GM21576 (cell line): Measurements from ENCODE around the gene UNC5C.

Experiments used
- ATAC-seq: cut with Tn5 transposase; IDR thresholded peaks from one replicate; pipeline ENCODE4 v1.9.1; 2021; ENCODE audit warnings: mild to moderate bottlenecking, moderate library complexity; ENCODE audit not compliant: unreplicated experiment

The UNC5C gene

DNA sequence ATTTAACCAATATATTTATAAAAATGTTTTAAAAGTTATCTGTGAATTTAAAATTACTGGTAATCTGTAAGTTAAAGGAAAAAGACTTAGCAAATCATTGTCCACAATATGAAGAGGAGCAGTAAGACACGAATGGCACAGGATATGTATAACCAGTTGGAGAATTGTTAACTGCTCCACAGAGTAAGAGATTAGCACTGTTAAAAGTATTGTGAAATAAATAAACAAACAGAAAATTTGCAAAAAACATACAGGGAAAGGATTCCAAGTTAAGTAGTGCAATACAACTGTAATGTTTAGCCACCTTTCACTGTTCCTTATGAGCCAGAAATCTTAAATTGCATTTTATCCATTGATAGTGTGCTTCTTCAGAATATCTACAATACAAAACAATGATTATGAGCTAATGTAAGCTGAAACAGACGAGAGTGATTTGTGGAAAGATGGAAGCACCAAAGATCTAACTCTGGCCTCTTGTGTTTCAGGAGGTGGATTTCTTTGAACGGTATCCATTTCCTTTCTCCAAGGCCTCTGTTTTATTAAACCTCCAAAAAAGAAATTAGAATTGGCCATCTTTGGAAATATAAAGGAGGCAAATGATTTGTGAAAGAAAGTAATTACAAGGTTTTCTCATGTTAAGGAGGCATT, 188.4 kb downstream of the UNC5C start:
- ATAC-seq, result no peak

DNA sequence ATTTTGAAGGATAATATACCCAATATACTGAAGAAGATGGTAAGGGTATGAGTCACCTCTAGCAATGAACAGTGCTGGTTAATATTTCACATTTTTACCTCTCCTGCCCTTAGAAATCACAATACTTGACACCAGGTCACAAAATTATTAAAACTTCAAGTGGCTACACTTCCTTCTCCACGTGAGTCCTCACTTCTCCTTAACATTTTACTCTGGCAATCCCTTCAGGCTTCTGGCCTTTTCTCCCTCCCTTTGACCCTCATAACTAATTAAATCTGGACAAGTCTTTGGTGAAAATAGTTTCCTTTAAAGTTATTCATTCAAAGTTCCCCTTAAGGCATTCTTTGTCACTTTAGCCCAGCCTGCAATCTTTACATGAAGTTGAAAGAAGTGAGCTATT, 190.4 kb downstream of the UNC5C start:
- ATAC-seq, result no peak

GRCh38 chr4:95355021-95355420, 193.8 kb downstream of the UNC5C start:
- no peak for ATAC-seq

GRCh38 chr4:95348418-95348817, 200.4 kb downstream of the UNC5C start:
- no peak for ATAC-seq

DNA sequence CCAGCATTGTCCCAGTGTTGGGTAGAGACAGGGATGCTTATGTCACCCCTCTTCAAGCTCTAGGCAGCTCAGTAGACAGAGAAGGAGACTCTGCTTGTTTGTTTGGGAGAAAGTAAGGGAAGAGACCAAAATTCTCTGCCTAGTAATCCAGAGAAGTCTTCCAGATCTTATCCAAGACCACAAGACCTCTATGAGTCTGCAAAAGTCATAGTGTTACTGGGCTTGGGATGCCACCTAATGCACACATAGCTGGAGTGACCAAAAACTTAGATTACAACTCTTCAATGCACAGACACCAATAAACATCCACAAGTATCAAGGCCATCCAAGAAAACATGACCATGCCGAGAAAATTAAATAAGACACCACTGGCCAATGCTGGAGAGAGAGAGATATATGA, 205.5 kb downstream of the UNC5C start:
- ATAC-seq, result no peak

GRCh38 chr4:95340191-95340590, 208.6 kb downstream of the UNC5C start:
- ATAC-seq, result no peak

DNA sequence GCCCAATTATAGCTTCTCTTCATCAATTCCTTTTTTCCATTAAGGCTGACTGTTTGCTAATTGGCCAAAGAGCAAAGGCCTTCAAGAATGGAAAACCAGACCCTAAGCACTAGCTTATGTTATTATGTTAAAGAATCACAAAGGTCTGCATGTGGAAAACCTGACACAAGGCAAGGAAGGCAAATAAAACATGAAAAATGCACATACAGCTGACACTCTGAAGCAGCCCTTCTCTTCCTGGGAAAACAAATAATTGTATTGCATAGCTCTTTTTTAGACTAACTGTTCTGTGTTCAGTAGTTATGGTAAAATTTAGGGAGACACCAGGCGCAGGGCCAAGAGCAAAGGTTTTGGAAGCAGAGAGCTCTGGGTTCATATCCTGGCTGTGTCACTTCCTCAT, 223.1 kb downstream of the UNC5C start:
- no peak for ATAC-seq

DNA sequence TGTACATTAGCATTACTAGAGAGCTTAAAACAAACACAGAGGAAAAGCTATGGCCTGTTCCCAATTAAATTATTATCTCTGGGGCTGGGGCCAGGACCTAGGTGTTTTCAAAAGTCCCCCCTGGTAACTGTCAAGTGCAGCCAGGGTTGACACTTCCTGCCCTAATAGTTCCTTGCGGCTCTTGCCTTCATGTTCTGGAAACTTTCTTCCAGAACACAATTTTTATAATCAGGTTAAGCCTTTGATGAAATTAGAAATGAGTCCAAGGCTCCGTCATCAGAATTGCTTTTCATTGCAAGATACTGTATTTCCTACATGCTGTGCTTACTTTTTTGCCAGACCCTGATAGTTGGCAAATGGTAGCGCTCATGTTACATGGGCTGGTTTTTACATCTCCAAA, 229.6 kb downstream of the UNC5C start:
- ATAC-seq, result no peak

DNA sequence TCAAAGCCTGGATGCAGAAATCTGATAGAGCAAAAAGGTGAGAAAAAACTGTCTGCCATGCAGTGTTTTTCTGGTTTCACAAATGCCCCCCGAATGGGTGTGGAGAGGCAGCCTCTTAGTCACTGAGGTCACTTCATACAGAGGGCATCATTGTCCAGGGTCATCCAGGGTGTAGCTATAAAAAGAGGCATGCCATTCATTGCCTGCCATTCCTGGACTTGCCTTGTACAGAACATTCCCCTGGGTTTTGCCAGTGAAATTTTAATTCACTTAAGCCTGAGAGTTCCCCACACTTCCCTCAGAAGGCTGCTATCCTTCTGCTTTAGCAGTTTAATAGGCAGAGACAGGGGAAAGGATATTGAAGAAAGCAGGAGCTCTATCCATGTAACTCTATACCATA, 230.3 kb downstream of the UNC5C start:
- no peak for ATAC-seq

DNA sequence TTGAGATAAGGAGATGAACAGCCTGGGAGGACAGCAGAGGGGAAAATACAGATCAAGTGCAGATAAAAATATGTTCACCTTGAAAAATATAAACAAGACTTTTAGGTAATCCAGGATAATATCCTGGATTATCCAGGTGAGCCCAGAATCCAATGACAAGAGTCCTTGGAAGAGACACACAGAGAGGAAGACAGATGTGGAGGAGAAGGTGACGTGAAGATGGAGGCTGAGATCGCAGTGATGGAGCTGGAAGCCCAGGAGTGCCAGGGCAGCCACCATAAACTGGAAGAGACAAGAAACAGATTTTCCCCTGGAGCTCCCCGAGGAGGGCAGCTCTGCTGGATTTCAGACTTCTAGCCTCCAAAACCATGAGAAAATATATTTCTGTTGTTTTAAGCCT, 230.7 kb downstream of the UNC5C start:
- ATAC-seq, result no peak

- no peak for ATAC-seq
Observed at GRCh38 chr4:95317085-95317793, 231.5 kb downstream of the UNC5C start.

- no peak for ATAC-seq
Observed at GRCh38 chr4:95314573-95314972, 234.2 kb downstream of the UNC5C start.

- no peak for ATAC-seq
Observed at GRCh38 chr4:95304898-95305297, 243.9 kb downstream of the UNC5C start.

GRCh38 chr4:95300304-95300703, 248.5 kb downstream of the UNC5C start:
- ATAC-seq, result no peak

DNA sequence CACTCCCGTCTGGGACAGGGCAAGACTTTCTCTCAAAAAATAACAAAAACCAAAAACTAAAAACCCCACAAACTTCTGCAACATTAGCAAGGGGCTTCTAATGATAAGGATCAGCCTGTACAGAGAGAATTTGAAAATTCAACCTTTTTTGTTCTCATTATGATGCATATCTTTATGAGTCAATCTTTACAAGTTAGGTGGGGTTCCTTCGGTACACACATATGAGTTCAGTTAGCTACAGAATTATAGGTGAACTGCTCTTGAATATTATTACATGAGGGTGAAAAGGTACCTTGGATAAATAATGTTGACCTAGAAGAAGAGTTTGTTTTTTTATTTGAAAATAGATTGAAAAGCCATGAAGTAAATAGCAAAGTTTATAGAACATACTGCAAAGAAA, 252.7 kb downstream of the UNC5C start:
- no peak for ATAC-seq

DNA sequence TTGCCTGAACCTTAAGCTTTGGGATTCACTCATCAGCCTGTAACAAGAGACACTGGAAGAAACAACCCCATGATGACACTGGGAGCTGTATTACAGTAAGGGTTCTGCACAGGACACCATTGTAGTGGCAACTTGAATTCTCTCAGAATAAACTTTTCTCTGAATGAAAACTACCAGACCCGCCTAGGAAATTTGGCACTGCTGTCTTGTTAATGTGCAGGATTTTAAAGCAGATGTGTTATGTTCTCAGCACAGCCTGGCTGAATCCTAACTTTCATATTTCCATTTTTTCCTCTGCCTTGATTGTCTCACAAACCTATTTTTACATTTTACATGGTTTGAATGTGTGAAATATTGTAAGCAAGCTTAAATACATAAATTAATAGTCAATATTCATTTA, 253.6 kb downstream of the UNC5C start:
- no peak for ATAC-seq

- no peak for ATAC-seq
Observed at GRCh38 chr4:95294321-95294720, 254.5 kb downstream of the UNC5C start.

GRCh38 chr4:95293014-95293413, 255.8 kb downstream of the UNC5C start:
- ATAC-seq, result no peak

DNA sequence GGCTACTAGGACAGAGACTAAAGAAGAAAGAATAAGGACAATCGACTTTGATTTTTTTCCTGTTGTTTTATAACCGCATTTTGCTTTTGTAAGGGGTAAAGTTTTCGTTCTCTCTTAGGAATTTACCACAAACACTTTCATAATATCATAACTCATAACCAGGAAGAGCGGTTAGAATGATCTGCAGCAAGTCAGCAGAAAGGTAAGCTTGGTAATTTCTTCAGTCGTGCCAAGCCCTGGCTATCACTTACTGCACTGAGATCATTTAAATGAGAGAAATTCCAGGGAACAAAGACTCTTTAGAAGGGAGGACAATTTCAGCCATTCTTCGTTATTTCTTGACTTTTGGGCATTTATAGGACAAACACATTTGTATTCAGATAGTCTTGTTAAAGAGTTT, 258.1 kb downstream of the UNC5C start:
- ATAC-seq, result no peak

DNA sequence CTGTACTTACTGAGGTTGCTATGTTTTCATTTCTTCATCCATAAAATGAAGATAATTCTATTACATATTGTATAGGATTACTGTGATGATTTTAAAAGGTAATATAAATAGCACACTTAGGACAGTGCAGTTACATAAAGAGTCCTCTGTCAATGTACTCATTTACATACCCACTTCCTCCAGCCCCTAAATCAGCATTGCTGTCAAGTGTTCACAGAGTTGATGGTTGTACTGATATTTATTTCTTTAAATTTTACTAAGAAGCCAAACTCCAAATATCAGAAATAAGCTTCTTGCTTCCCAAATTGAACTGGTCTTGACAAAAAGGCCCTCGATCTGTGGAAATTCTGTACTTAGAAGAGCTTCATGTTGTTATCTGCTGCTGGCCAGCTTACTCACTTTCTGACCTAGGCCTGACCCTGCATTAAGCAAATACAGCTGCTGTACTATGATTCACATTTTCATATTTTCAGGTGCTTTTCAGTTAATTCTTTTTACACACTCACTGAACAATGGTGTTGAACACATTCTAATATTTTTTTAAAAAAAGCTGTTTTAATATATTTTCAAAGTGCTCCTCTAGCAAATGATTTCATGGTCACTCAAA, 259.6 kb downstream of the UNC5C start:
- ATAC-seq, result no peak

GRCh38 chr4:95288552-95288951, 260.2 kb downstream of the UNC5C start:
- ATAC-seq, result no peak

DNA sequence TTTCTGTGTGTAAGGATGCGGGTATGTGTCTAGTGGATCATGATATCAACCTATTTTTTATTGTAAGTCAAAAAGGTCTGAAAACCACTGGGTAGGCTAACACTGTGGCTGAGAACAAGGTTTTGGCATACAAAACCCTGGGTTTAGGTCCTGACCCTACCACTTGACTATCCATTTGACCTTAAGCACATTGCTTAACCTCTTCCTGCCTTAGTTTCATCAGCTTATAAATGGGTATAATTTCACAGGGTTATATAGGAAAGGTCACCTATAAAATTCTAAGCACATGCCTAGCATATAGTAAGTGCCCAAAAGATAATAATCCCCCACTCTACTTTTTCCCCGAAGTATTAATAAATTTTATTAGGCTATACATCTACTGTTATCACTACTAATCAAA, 263.0 kb downstream of the UNC5C start:
- no peak for ATAC-seq
